Ishikawa (cell line): ENCODE measurements around the gene MIER2.

ENCODE experiments used
- CEBPB ChIP-seq: IDR thresholded peaks from 2 replicates; pipeline ENCODE4 v1.6.1; 2012
- CREB1 ChIP-seq: IDR thresholded peaks from 2 replicates; pipeline ENCODE4 v1.6.1; 2012; ENCODE audit warnings: low read depth
- EGR1 ChIP-seq: IDR thresholded peaks from 2 replicates; pipeline ENCODE4 v1.6.1; 2012
- EP300 ChIP-seq: IDR thresholded peaks from 2 replicates; pipeline ENCODE4 v1.6.1; 2012; ENCODE audit warnings: borderline replicate concordance
- FOXM1 ChIP-seq: IDR thresholded peaks from 2 replicates; pipeline ENCODE4 v1.6.1; 2012; ENCODE audit warnings: low read depth, borderline replicate concordance
- MAX ChIP-seq: IDR thresholded peaks from 2 replicates; pipeline ENCODE4 v1.6.1; 2012
- NFIC ChIP-seq: IDR thresholded peaks from 2 replicates; pipeline ENCODE4 v1.6.1; 2012
- RAD21 ChIP-seq: IDR thresholded peaks from 2 replicates; pipeline ENCODE4 v1.6.1; 2012; ENCODE audit warnings: low read depth
- REST ChIP-seq: IDR thresholded peaks from 2 replicates; pipeline ENCODE4 v1.6.1; 2012; ENCODE audit warnings: low read depth, mild to moderate bottlenecking
- TAF1 ChIP-seq: IDR thresholded peaks from 2 replicates; pipeline ENCODE4 v1.6.1; 2012; ENCODE audit warnings: low read depth, mild to moderate bottlenecking
- TCF12 ChIP-seq: IDR thresholded peaks from 2 replicates; pipeline ENCODE4 v1.6.1; 2012; ENCODE audit warnings: low read depth
- USF1 ChIP-seq: IDR thresholded peaks from 2 replicates; pipeline ENCODE4 v1.6.1; 2012
- YY1 ChIP-seq: IDR thresholded peaks from 2 replicates; pipeline ENCODE4 v1.6.1; 2012; ENCODE audit warnings: low read depth

- no peak for TF ChIP-seq CEBPB
- TF ChIP-seq RAD21, result no peak
- no peak for TF ChIP-seq REST
- no peak for TF ChIP-seq NFIC
- TF ChIP-seq MAX, result no peak
- no peak for TF ChIP-seq EP300
- no peak for TF ChIP-seq USF1
- no peak for TF ChIP-seq CREB1
- no peak for TF ChIP-seq TCF12
- no peak for TF ChIP-seq YY1
- no peak for TF ChIP-seq TAF1
- TF ChIP-seq FOXM1, result no peak
- no peak for TF ChIP-seq EGR1
Measured at GRCh38 chr19:351976-352625, 7.5 kb upstream of the MIER2 start.
